CMK (cell line): ENCODE measurements around the gene SLC37A4.
"Not testable (repeated sequence)": the region's sequence is repeated elsewhere in the genome, so short reads cannot be mapped to it uniquely, and the experiment has no call there.

Experiments
- DNase-seq: peaks from one replicate; pipeline ENCODE4 v3.0.0-alpha.2; 2010; ENCODE audit warnings: low read depth

Gene SLC37A4

GRCh38 chr11:119041821-119042514 lies 11.3 kb upstream of the SLC37A4 start:
- no peak for DNase-seq

DNA sequence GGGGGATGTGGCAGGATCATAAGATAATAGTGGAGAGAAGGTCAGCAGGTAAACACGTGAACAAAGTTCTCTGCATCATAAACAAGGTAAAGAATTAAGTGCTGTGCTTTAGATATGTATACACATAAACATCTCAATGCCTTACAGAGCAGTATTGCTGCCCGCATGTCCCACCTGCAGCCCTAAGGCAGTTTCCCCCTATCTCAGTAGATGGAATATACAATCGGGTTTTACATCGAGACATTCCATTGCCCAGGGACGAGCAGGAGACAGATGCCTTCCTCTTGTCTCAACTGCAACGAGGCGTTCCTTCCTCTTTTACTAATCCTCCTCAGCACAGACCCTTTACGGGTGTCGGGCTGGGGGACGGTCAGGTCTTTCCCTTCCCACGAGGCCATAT lies 8.8 kb upstream of the SLC37A4 start:
- not testable (repeated sequence) for DNase-seq

- DNase-seq: no peak
These were observed 8.2 kb upstream of the SLC37A4 start for GRCh38 chr11:119038884-119039283.

GRCh38 chr11:119034813-119035212 lies 4.1 kb upstream of the SLC37A4 start:
- no peak for DNase-seq

DNA sequence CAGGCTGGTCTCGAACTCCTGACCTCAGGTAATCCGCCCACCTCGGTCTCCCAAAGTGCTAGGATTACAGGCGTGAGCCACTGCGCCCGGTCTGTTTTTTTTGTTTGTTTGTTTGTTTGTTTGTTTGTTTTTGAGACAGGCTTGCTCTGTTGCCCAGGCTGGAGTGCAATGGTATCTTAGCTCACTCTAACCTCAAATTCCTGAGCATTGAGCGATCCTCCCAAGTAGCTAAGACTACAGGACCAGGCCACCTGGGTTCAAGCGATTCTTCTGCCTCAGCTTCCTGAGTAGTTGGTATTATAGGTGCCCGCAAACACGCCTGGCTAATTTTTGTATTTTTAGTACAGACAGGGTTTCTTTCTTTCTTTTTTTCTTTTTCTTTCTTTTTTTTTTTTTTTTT lies 2.7 kb upstream of the SLC37A4 start:
- DNase-seq: not testable (repeated sequence)

- no peak for DNase-seq
These were observed 1.2 kb upstream of the SLC37A4 start for GRCh38 chr11:119031912-119032280.

DNA sequence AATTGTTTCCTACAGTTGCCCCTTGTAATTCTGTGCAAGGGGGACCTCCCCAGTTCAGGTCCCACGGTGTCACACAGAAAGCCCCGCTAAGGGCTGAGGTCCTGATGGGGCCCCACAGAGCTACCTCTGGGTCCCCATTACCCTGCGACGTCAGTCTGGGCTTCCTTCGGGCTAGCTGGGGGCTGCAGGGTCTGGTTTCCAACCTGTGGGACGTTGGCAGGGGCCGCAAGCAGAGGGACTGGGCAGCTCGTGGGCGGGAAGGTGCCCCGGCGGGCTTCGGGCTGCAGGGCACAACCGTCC lies 698 bp downstream of the SLC37A4 start:
- no peak for DNase-seq

GRCh38 chr11:119029340-119030028 lies 1.2 kb downstream of the SLC37A4 start:
- no peak for DNase-seq

DNA sequence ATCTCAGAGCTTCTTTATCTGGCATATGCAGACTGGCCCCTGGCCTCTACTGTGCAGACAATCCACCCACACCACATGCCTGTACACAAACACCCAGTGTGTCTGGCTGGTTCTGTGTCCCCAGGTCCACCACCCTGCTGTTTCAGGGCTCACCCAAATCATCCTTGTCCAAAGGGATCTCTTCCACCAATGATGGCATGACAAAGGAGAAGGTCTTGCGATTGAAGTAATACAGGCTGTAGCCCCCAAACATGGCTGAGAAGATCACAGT lies 1.7 kb downstream of the SLC37A4 start:
- DNase-seq: no peak

DNA sequence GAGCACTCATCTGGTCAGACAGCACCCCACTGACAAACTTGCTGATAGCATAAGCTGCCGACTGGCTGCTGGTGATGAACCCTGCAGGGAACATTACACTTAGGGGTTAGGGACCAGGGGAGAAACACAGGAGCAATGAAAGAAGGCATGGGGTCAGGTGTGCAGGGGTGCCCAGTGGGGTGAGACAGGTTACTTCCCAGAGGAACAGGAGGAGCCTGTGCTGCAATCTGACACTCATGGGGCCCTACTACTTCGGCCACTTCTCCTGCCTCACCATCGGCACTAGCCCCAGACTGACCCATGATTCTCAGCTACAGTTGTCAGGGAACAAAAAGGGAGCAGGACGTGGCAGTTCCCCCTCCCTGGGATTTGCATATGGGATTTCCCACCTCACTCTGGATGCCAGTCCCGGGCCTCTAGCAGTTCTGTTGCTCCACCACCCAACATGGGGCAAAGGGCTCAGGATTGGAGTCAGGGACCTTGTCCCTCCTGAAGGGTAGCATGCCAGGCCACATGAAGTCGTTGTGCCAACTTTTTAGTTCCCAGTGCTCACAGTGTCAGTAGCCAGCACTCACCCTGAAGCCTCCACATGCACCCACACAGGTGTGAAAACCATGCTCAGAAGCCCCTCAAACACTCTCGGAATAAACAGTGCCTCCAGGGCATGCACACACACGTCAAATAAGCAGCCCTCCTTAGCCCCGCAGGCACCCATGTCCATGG lies 2.2 kb downstream of the SLC37A4 start:
- DNase-seq: no peak

DNA sequence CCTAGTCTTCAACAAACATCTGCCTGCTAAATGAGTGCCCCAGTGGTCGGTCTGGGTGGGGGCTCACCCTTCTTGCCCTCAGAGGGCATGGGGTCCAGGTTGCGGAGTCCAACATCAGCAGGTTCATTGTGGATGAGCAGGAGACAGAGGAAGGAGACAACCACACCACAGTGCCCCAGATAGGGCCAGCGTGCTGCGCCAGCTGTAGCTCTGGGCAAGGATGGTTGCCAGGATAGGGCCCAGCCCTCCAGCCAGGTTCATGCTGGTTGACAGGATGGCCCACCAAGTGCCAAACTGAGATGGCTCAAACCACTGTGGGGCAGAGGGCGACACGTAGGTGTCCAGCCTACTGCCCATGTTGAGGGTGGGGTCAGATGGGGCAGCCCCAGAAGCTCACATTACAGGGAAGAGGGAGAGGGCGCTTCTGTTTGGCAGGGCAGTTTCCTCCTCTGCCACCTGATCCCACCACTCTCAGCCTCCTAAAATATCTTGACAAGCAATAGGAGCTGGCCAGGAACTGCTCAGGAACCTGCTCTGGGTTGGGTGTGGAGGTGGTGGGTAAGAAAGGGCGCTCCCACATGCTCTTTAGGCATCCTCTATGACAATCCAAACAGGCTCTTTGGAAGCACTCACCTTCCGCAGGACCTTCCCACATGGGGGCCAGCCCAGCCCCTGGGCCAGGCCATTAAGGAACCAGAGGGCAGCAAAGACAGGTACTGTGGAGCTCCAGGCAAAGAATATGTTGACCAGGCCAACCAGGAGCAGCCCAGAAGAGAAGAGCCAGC lies 2.9 kb downstream of the SLC37A4 start:
- no peak for DNase-seq

- DNase-seq: no peak
These were observed 3.7 kb downstream of the SLC37A4 start for GRCh38 chr11:119026970-119027369.

DNA sequence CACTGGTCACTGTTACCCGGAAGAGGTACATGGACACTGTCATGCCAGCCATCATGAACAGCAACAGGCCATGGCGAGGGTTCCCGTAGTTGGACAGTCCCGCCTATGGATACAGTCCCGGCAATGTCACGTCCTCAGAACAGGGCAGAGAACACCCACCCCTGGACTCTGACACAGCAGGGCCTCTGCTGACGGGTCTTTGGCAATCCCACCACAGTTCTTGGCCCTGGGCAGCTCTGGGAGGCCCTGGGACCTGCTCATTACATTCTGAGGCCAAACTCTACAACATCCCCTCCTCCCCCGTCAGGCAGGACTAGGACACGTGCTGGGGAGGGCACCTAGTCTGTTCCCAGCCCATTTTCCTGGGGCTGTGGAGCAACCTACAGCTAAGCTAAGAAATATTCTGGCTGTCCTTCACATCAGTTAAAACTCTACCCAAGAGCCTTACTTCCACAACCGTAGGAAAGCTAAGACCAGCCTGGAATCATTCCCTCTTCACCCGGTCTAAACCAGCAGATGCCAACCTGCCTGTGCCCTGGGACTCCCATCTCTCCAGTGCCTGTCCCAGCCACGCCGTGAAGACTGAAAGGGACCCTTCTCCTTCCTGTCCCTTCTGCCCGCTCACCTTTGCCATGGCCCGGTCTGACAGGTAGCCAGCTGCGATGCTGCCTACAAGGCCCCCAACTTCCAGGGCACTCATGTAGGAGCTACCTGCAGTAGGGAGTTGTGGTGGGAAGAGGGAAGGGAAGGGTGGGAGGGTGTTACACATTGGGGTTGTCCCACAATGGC lies 4.5 kb downstream of the SLC37A4 start:
- DNase-seq: no peak

- no peak for DNase-seq
These were observed 5.1 kb downstream of the SLC37A4 start for GRCh38 chr11:119025541-119025940.

DNA sequence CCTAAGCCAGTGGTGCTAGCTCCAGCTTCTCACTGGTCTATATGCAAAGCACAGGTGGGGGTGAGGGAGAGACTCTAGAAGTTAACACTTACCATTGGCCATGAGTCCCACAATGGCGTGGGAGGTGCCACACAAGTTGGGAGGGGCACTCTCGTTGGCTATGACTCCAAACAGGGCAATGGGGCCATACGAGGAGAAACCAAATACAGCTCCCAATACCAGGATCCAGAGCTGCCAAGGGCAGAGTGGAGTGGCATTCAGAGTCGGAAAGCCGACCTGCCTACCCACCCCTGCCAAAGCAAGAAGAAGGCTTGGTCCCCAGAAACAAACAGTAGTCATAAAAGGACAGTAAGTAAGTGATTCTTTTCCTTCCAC lies 5.6 kb downstream of the SLC37A4 start:
- no peak for DNase-seq

GRCh38 chr11:119024430-119025098 lies 6.1 kb downstream of the SLC37A4 start:
- no peak for DNase-seq

DNA sequence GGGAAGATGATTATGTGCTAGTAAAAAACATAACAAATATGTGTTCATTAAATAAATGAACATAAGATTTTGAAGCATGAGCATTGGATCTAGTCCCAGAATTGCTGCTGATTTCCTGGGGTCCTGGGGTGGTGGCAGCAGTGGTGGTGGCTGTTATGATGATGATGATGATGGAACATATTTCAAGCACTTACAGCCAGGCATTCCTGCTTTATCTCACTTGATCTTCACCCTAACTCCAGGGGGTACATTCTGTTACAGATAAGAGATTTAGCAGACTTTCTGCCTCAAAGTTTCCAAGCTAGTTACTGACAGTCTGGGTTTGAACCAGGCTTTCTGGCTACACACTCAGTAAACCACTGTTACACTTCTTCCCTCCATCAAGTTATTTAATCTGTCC lies 6.9 kb downstream of the SLC37A4 start:
- DNase-seq: no peak

DNA sequence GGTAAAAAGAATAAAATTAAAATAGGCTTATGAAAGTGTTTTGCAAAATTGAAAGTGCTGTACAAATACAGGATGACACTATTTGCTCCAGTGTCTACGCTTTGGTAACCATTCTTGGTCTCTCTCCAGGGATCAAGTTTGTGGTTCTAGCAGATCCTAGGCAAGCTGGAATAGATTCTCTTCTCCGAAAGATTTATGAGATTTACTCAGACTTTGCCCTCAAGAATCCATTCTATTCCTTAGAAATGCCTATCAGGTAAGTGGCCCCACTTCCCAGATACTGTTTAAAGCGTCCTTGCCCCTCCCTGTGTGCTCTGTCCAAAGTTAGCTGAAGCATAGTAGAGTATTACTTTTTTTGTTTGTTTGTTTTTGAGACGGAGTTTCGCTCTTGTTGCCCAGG lies 9.0 kb downstream of the SLC37A4 start:
- DNase-seq: no peak

DNA sequence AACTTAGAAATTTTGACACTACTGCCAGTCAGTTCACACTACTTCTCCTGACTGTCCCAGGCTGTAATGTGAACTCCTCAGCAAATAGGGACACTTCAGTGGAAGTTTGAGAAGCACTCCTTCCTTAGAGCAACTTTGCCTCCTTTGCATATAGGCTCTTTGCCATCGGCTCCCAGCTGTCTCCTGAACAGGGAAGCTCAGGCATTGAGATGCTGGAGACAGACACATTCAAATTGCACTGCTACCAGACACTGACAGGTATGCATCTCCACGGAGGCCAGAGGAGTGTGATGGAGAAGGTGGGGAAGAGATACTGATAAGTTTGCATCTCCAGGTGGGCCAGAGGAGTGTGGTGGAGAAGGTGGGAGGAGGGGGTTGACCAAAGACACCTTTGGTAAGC lies 10.7 kb downstream of the SLC37A4 start:
- no peak for DNase-seq

GRCh38 chr11:119018074-119018938 lies 12.4 kb downstream of the SLC37A4 start, which contains the start of the genes RPS25 and TRAPPC4:
RPS25 (minus strand) TSS chr11:119018343; CDS start chr11:119018284, 59 bp downstream.
TRAPPC4 (plus strand) TSS chr11:119018766; CDS start chr11:119018796, 30 bp downstream.
- peak; percentile 96 for DNase-seq
